H9 (cell line): Measurements from ENCODE around the gene AMPD2. TPM values are rescaled to one million over a fixed set of nuclear protein-coding genes. Genes with fewer than 3 reads are reported as not detected.

Experiments
- DNase-seq: peaks from one replicate; pipeline ENCODE4 v3.0.0-alpha.2; 2017
- H2AFZ ChIP-seq: one replicate; pipeline ENCODE4 v1.6.1; 2013; ENCODE audit warnings: mild to moderate bottlenecking, low read length, control low read depth, moderate library complexity
- H2AK5ac ChIP-seq: 2 replicates; pipeline ENCODE4 v1.6.1; 2013; ENCODE audit warnings: low read length, control low read depth, mixed read lengths; ENCODE audit not compliant: insufficient read length
- H2BK120ac ChIP-seq: one replicate; pipeline ENCODE4 v1.6.1; 2013; ENCODE audit warnings: low read depth, mild to moderate bottlenecking, low read length, control low read depth, inconsistent platforms; ENCODE audit not compliant: poor library complexity, severe bottlenecking
- H2BK12ac ChIP-seq: 2 replicates; pipeline ENCODE4 v1.6.1; 2013; ENCODE audit warnings: low read length, control low read depth, mixed read lengths, low read depth; ENCODE audit not compliant: insufficient read length
- H2BK15ac ChIP-seq: 2 replicates; pipeline ENCODE4 v1.6.1; 2013; ENCODE audit warnings: low read depth, low read length, control low read depth
- H2BK20ac ChIP-seq: one replicate; pipeline ENCODE4 v1.6.1; 2013; ENCODE audit warnings: low read depth, mild to moderate bottlenecking, low read length, control low read depth, inconsistent platforms; ENCODE audit not compliant: poor library complexity, severe bottlenecking
- H2BK5ac ChIP-seq: 2 replicates; pipeline ENCODE4 v1.6.1; 2013; ENCODE audit warnings: low read length, control low read depth, mixed read lengths; ENCODE audit not compliant: insufficient read length
- H3K14ac ChIP-seq: 2 replicates; pipeline ENCODE4 v1.6.1; 2013; ENCODE audit warnings: low read length, control low read depth; ENCODE audit not compliant: insufficient read depth
- H3K18ac ChIP-seq: 2 replicates; pipeline ENCODE4 v1.6.1; 2013; ENCODE audit warnings: low read depth, mild to moderate bottlenecking, mixed read lengths, low read length, control low read depth; ENCODE audit not compliant: insufficient read length
- H3K23ac ChIP-seq: 2 replicates; pipeline ENCODE4 v1.6.1; 2013; ENCODE audit warnings: low read length, control low read depth, mixed read lengths, low read depth; ENCODE audit not compliant: insufficient read length
- H3K23me2 ChIP-seq: 2 replicates; pipeline ENCODE4 v1.6.1; 2013; ENCODE audit warnings: low read depth, mild to moderate bottlenecking, mixed read lengths, low read length, control low read depth; ENCODE audit not compliant: insufficient read length, poor library complexity, severe bottlenecking
- H3K27ac ChIP-seq: 2 replicates; pipeline ENCODE4 v1.5.1; 2013; ENCODE audit warnings: low read length, control low read depth, mixed read lengths, low read depth; ENCODE audit not compliant: insufficient read length
- H3K27me3 ChIP-seq: 2 replicates; pipeline ENCODE4 v1.6.1; 2013; ENCODE audit warnings: low read length, control low read depth, inconsistent platforms; ENCODE audit not compliant: insufficient read depth
- H3K4ac ChIP-seq: 2 replicates; pipeline ENCODE4 v1.6.1; 2013; ENCODE audit warnings: low read depth, mild to moderate bottlenecking, control low read depth, inconsistent platforms, low read length, moderate library complexity
- H3K4me1 ChIP-seq: 2 replicates; pipeline ENCODE4 v1.6.1; 2013; ENCODE audit warnings: low read length, control low read depth, inconsistent platforms; ENCODE audit not compliant: insufficient read depth
- H3K4me2 ChIP-seq: 2 replicates; pipeline ENCODE4 v1.6.1; 2013; ENCODE audit warnings: low read length, control low read depth, mixed read lengths; ENCODE audit not compliant: insufficient read length, insufficient read depth
- H3K56ac ChIP-seq: 2 replicates; pipeline ENCODE4 v1.6.1; 2013; ENCODE audit warnings: low read depth, mild to moderate bottlenecking, mixed read lengths, low read length, control low read depth; ENCODE audit not compliant: insufficient read length
- H3K79me1 ChIP-seq: 2 replicates; pipeline ENCODE4 v1.6.1; 2013; ENCODE audit warnings: low read depth, mild to moderate bottlenecking, moderate library complexity, low read length, control low read depth, inconsistent platforms; ENCODE audit not compliant: insufficient read depth, poor library complexity, severe bottlenecking
- H3K79me2 ChIP-seq: 2 replicates; pipeline ENCODE4 v1.6.1; 2013; ENCODE audit warnings: low read length, control low read depth, inconsistent platforms; ENCODE audit not compliant: insufficient read depth
- H3K9ac ChIP-seq: 2 replicates; pipeline ENCODE4 v1.6.1; 2013; ENCODE audit warnings: low read length, control low read depth, mixed read lengths; ENCODE audit not compliant: insufficient read length; ENCODE audit errors: extremely low read depth
- H3K9me3 ChIP-seq: one replicate; pipeline ENCODE4 v1.6.1; 2013; ENCODE audit warnings: low read depth, low read length, inconsistent platforms; ENCODE audit not compliant: control insufficient read depth
- H3T11ph ChIP-seq: one replicate; pipeline ENCODE4 v1.6.1; 2013; ENCODE audit warnings: mild to moderate bottlenecking, low read length, control low read depth, inconsistent platforms
- H4K20me1 ChIP-seq: one replicate; pipeline ENCODE4 v1.6.1; 2013; ENCODE audit not compliant: control insufficient read depth, insufficient read length, insufficient read depth
- H4K5ac ChIP-seq: 2 replicates; pipeline ENCODE4 v1.6.1; 2013; ENCODE audit warnings: low read depth, mild to moderate bottlenecking, mixed read lengths, low read length, control low read depth; ENCODE audit not compliant: insufficient read length
- H4K8ac ChIP-seq: replicated peaks from 2 replicates; pipeline ENCODE4 v1.6.1; 2013; ENCODE audit warnings: low read length, control low read depth, mixed read lengths, low read depth; ENCODE audit not compliant: insufficient read length
- H4K91ac ChIP-seq: 2 replicates; pipeline ENCODE4 v1.6.1; 2013; ENCODE audit warnings: low read depth, mild to moderate bottlenecking, moderate library complexity, mixed read lengths, low read length, control low read depth; ENCODE audit not compliant: insufficient read length
- H3K27ac Mint-ChIP-seq, 3 experiments: 2 replicates in 2 of 3; 3 replicates in 1 of 3; pipeline ENCODE4 v1.8.0; 2020 to 2021; ENCODE audit warnings: mixed read lengths in 3 of 3, mild to moderate bottlenecking in 1 of 3, moderate library complexity in 1 of 3
- H3K27me3 Mint-ChIP-seq: 2 replicates; pipeline ENCODE4 v1.8.0; 2021; ENCODE audit warnings: low read depth, mild to moderate bottlenecking, moderate library complexity, mixed read lengths
- H3K36me3 Mint-ChIP-seq, 3 experiments: 2 replicates in 2 of 3; 3 replicates in 1 of 3; pipeline ENCODE4 v1.8.0; 2020 to 2021; ENCODE audit warnings: low read depth in 3 of 3, mixed read lengths in 3 of 3; ENCODE audit not compliant: insufficient read depth in 1 of 3
- H3K4me1 Mint-ChIP-seq, 2 experiments: 2 replicates each; pipeline ENCODE4 v1.8.0; 2020; ENCODE audit warnings: mixed read lengths in 2 of 2
- H3K4me3 Mint-ChIP-seq, 2 experiments: 2 replicates in 1 of 2; 3 replicates in 1 of 2; pipeline ENCODE4 v1.8.0; 2020 to 2021; ENCODE audit warnings: mild to moderate bottlenecking in 2 of 2, mixed read lengths in 2 of 2, moderate library complexity in 1 of 2
- H3K9me3 Mint-ChIP-seq, 2 experiments: 2 replicates in 1 of 2; 3 replicates in 1 of 2; pipeline ENCODE4 v1.8.0; 2020; ENCODE audit warnings: mild to moderate bottlenecking in 2 of 2, mixed read lengths in 2 of 2, moderate library complexity in 1 of 2
- WGBS: extraction: QIAGEN DNeasy Blood & Tissue Kit; methylation state at CpG from one replicate; pipeline ENCODE4 v1.1.7; 2013; ENCODE audit warnings: missing lambda C conversion rate, low lambda C conversion rate, mixed read lengths; ENCODE audit not compliant: insufficient read length; ENCODE audit errors: extremely low coverage; 5-methylcytosine and 5-hydroxymethylcytosine counted together
- total RNA-seq: library from RNA; stranded (reverse); gene quantifications from 2 replicates; pipeline ENCODE4 v1.2.1, GENCODE V29; 2021
- TF ChIP-seq, protein P1 (sequence below): fragments of 200-600 bp; sonication (generic); conservative IDR thresholded peaks from 3 replicates; pipeline ENCODE4 v1.8.0; 2021; ENCODE audit warnings: antibody characterized with exemption, mild to moderate bottlenecking

Gene AMPD2
- total RNA-seq, 1 experiment from 2014 or later, result 65.1 TPM

DNA sequence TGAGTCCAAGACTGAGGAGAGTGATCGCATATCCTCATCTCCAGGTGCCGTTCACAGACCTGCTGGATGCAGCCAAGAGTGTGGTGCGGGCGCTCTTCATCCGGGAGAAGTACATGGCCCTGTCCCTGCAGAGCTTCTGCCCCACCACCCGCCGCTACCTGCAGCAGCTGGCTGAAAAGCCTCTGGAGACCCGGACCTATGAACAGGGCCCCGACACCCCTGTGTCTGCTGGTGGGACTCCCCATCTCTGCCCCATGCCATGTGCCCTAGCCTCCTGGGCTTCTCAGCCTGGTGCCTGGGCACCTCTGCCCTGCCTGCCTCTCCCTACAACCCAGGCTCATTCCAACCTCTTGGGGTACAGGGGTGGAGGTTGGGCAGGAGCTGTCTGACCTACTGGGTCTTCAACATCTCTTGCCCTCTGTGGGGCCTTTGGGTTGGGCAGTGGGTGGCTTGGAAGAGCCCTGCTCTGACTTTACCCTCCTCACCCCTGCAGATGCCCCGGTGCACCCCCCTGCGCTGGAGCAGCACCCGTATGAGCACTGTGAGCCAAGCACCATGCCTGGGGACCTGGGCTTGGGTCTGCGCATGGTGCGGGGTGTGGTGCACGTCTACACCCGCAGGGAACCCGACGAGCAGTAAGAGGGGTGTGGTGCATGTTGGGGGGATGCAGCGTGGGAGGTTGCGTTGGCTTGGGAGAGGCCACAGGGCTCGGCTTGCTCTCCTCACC is 7.2 kb downstream of the AMPD2 start:
- Histone ChIP-seq H2AK5ac (no peak overlapping the region), H3K23me2 (no peaks in the 10 kb centered on the region), H3T11ph (no peak overlapping the region), H3K18ac (no peak overlapping the region), H3K27ac (no peak overlapping the region), H3K4me1 (no peaks in the 10 kb centered on the region), H3K23ac (no peak overlapping the region), H2BK120ac (no peak overlapping the region), H3K56ac (no peak overlapping the region), H3K4ac (no peak overlapping the region), H3K9me3 (no peaks in the 10 kb centered on the region), H3K9ac (no peak overlapping the region), H4K20me1 (no peaks in the 10 kb centered on the region), H3K79me1 (no peaks in the 10 kb centered on the region), H2BK15ac (no peak overlapping the region), H4K5ac (no peak overlapping the region), H2AFZ (no peak overlapping the region), H4K8ac (no peak overlapping the region), H2BK5ac (no peak overlapping the region), H4K91ac (no peak overlapping the region), H3K4me2 (no peak overlapping the region), H2BK12ac (no peak overlapping the region), H3K27me3 (no peaks in the 10 kb centered on the region), H3K14ac (no peak overlapping the region), H3K79me2 (peaks cover under 1% of the 10 kb centered on the region; the same call in 1 of the 2 replicates), H2BK20ac (no peak overlapping the region)
- no peak for DNase-seq
- no CpG with 5 or more reads among the region's 21 CpGs for WGBS
- no peaks in the 10 kb centered on the region; the same call in 1 of the 2 replicates for H3K27me3 Mint-ChIP-seq
- no peak overlapping the region for H3K27ac Mint-ChIP-seq
- no peak overlapping the region for H3K4me3 Mint-ChIP-seq
- no peaks in the 10 kb centered on the region for H3K9me3 Mint-ChIP-seq
- peaks cover 25 to 46% (median 41%) of the 10 kb centered on the region in 3 experiments; a peak in 6 of 7 replicates for H3K36me3 Mint-ChIP-seq
- TF ChIP-seq, protein P1, sequence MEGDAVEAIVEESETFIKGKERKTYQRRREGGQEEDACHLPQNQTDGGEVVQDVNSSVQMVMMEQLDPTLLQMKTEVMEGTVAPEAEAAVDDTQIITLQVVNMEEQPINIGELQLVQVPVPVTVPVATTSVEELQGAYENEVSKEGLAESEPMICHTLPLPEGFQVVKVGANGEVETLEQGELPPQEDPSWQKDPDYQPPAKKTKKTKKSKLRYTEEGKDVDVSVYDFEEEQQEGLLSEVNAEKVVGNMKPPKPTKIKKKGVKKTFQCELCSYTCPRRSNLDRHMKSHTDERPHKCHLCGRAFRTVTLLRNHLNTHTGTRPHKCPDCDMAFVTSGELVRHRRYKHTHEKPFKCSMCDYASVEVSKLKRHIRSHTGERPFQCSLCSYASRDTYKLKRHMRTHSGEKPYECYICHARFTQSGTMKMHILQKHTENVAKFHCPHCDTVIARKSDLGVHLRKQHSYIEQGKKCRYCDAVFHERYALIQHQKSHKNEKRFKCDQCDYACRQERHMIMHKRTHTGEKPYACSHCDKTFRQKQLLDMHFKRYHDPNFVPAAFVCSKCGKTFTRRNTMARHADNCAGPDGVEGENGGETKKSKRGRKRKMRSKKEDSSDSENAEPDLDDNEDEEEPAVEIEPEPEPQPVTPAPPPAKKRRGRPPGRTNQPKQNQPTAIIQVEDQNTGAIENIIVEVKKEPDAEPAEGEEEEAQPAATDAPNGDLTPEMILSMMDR, result no peak
- H3K4me1 Mint-ChIP-seq, result peaks cover 9 to 29% of the 10 kb centered on the region in 2 experiments
